Measurements from ENCODE around the gene TMEM184A. TPM values are rescaled to one million over a fixed set of nuclear protein-coding genes. Genes with fewer than 3 reads are reported as not detected.

Gene TMEM184A
- total and polyA plus RNA-seq, 2 of the 8 experiments (the other 6 are each of a cell fraction or from before 2014, with no cell fraction given), result 1.8 to 2.1 TPM

- Histone ChIP-seq H3K27ac (ENCODE audit: low read depth, low read length) (no peak overlapping the region), H2BK15ac (ENCODE audit: low read length) (no peak overlapping the region), H3K14ac (ENCODE audit: insufficient read length) (no peak overlapping the region), H4K20me1 (replicated peaks in 1 of 2; ENCODE audit: control insufficient read depth in 1 of 2, insufficient read depth in 2 of 2, low read length in 2 of 2) (no peaks in the 10 kb centered on the region), H2AK5ac (ENCODE audit: low read depth, low read length) (no peak overlapping the region), H3K56ac (replicated peaks; ENCODE audit: insufficient read length, low read depth, low read length) (no peak overlapping the region), H3K36me3 (ENCODE audit: control insufficient read depth in 2 of 4, insufficient read depth in 4 of 4, low read length in 3 of 4) (peaks cover 0 to 8% (median 2%) of the 10 kb centered on the region in 4 experiments; a peak in 3 of 8 replicates), H2BK120ac (replicated peaks; ENCODE audit: low read depth, low read length) (no peak overlapping the region), H3K27me3 (replicated peaks in 1 of 4; ENCODE audit: control insufficient read depth in 3 of 4, extremely low read depth in 1 of 4, insufficient read depth in 3 of 4, low read length in 3 of 4) (no peaks in the 10 kb centered on the region), H3K23me2 (ENCODE audit: low read depth, low read length) (no peaks in the 10 kb centered on the region), H3K79me1 (ENCODE audit: low read depth, low read length) (no peaks in the 10 kb centered on the region), H3K9ac (replicated peaks in 1 of 4; ENCODE audit: extremely low read depth in 1 of 4, low read depth in 3 of 4, low read length in 3 of 4) (no peak overlapping the region), H3K23ac (ENCODE audit: insufficient read length) (no peak overlapping the region), H3K4me1 (replicated peaks in 1 of 4; ENCODE audit: control insufficient read depth in 3 of 4, insufficient read depth in 4 of 4, low read length in 3 of 4) (peaks cover 0 to 6% (median 3%) of the 10 kb centered on the region in 4 experiments; a peak in 3 of 7 replicates), H3K18ac (ENCODE audit: extremely low read depth, low read length) (no peak overlapping the region), H3K4ac (replicated peaks; ENCODE audit: insufficient read length, low read depth, low read length) (no peak overlapping the region), H2BK20ac (ENCODE audit: low read length) (no peak overlapping the region), H3K79me2 (ENCODE audit: control insufficient read depth in 1 of 2, insufficient read depth in 2 of 2, low read length in 2 of 2) (no peaks in the 10 kb centered on the region), H4K91ac (replicated peaks; ENCODE audit: insufficient read length, low read length) (no peak overlapping the region), H2AFZ (ENCODE audit: low read length) (no peak overlapping the region), H3K9me3 (ENCODE audit: insufficient read depth in 2 of 2, low read depth in 1 of 2, low read length in 1 of 2) (no peaks in the 10 kb centered on the region), H4K5ac (ENCODE audit: insufficient read length, low read depth, low read length) (no peak overlapping the region), H3K4me2 (ENCODE audit: insufficient read depth in 1 of 2, low read depth in 2 of 2, low read length in 2 of 2) (no peak overlapping the region), H2BK12ac (ENCODE audit: low read depth, low read length) (no peak overlapping the region), H2BK5ac (ENCODE audit: low read depth, low read length) (no peak overlapping the region), H3K4me3 (ENCODE audit: extremely low read depth in 1 of 4, insufficient read depth in 2 of 4, low read depth in 3 of 4, low read length in 4 of 4) (no peak overlapping the region), H4K8ac (ENCODE audit: extremely low read depth, insufficient read depth, low read length) (no peak overlapping the region)
- ChIA-PET CTCF (ENCODE audit: partially characterized antibody) (interaction anchor here (0.6 to 1.3 kb wide), 2 partner anchors 30 to 1152 kb away, joined by 3 to 4 read pairs; no protein-coding TSS in a partner anchor), POLR2A (ENCODE audit: partially characterized antibody) (interaction anchor here (0.6 kb wide), 1 partner anchor 715 kb away, joined by 3 read pairs; no protein-coding TSS in a partner anchor)
- WGBS, 2 experiments (ENCODE audit: extremely low coverage in 1 of 2, insufficient coverage in 1 of 2, insufficient read length in 1 of 2, insufficient replicate concordance in 2 of 2, low coverage in 1 of 2, low lambda C conversion rate in 2 of 2, missing lambda C conversion rate in 1 of 2), result 95% methylated on average over 16 of the region's 16 CpGs; no CpG with 5 or more reads in 1 of the 2 experiments
- TF ChIP-seq SIRT6 (IDR thresholded peaks at IDR 0.05; ENCODE audit: low read length), result no peak
- TF ChIP-seq MAFK (IDR thresholded peaks at IDR 0.05; ENCODE audit: low read depth, low read length), result no peak
- TF ChIP-seq ZNF274 (IDR thresholded peaks at IDR 0.05; ENCODE audit: borderline replicate concordance, extremely low read depth, low read length), result no peak
- no peak for TF ChIP-seq JUN (IDR thresholded peaks at IDR 0.05; ENCODE audit: low read depth, low read length)
- TF ChIP-seq YY1 (IDR thresholded peaks at IDR 0.05; ENCODE audit: low read depth, low read length), result no peak
- no peak for TF ChIP-seq CEBPB (IDR thresholded peaks at IDR 0.05; ENCODE audit: low read depth, low read length)
- no peak for TF ChIP-seq SP1 (IDR thresholded peaks at IDR 0.05; ENCODE audit: low read depth, low read length)
- no peak for DNase-seq (ENCODE audit: low read depth in 1 of 2, low spot score in 2 of 2)
- FAIRE-seq, result no peak
Measured at GRCh38 chr7:1562116-1562515, 6.1 kb upstream of the TMEM184A start.
